GM19238 (cell line): Measurements from ENCODE around the gene GLS.
A peak's percentile ranks its signal among the peaks of the same experiment; 100 is the strongest.

Source experiments
- DNase-seq: peaks from one replicate; pipeline ENCODE4 v3.0.0; 2011; ENCODE audit warnings: low spot score; ENCODE audit not compliant: insufficient read length

GLS gene

DNA sequence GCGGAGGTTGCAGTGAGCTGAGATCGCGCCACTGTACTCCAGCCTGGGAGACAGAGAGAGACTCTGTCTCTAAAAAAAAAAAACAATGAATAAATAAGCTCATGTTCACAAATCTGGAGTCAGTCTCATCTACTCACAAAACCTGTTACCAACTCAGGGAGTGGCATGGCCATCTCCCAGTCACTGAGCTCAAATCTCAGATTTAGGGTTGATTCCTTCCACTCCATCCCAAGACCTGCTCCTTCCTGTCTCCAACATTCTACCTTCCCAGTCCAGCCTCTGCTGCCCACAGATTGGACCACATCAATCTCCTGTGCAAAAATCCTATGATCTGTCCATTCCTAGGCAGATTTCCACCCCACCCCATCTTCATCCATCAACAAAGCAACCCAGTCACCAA, 131.7 kb downstream of the GLS start:
- no peak for DNase-seq

DNA sequence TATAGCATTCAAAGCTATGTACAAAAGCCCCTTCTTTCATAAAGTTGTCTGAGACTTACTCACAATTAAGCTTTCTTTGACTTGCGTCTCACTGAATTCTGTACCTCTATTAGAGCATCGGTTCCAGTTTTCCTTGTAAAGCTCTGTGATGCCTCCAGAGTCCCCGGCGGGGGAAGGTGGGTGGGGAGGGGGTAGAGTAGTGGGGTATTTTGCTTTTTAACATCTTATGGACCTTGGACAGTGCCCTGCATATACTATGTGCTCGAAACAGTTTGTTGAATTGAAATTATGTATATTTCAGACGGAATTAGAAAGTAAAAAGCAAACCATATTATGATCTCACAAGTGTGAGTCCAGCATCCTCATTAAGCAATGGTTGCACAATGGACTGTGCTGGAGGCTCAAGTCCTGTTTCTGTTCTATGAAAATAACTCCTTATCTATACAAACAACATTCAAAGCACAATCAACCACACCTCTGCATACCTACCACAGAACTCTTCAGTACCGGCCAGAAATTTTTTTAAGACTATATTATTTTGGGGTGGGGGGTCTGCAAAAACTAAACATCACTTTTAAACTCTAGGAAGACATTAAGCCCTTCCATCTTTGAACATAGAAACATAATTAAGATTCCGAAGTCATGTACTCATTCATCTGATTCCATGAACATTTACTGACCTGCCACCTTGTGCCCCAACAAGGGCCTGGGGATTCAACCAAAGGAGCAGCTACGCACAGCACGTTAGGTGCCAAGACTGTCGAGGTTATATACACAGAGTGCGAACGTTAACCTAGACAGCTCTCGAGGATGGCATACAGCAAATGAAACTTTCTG, 132.4 kb downstream of the GLS start:
- DNase-seq = no peak

DNA sequence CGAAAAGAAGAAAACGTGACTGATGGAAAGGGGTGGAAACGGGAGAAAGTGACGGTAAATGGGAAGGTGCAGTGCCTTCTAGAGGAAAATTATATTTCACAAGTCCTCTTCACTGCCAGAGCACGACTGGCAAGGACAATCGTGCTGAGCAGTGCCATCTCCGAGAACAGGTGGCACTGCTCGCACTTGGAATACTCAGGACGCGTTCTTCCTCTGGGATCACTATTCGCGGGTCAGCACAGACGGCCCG, 133.0 kb downstream of the GLS start:
- DNase-seq = no peak

DNA sequence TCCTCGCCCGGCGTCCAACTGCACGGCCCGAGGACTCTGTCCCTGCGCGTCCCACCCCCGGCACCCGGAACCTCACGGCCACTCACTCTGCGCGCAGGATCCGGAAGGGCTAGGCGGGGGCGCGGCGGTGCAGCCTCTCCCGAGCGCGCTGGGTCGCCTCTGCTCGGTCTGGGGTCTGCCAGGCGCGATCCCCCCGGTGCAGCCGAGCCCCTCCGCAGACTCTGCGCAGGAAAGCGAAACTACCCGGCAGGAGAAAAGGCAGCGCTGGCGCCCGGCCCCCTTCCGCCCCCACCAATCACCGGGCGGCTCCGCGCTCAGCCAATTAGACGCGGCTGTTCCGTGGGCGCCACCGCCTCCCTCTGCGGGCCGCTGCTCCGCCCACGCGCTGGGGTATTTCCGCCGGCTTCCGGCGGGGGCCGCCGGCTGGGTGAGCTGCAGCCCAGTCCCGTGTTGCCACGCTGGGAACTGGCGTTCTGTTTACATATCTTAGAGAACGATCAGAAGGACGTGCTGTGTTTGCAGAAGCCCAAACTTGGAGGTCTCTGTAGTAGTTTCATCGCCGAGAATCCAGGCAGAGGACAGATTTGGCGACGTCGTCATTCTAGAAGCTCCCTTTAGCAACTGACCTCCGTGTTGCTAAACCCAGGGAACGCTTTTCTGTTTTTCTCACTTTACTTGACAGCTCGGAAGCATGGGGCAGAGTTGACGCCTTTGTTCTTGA, 133.5 kb downstream of the GLS start, which contains the start of gene STAT1:
STAT1 (minus strand) TSS at position 240 of the 721 bp plus-strand sequence. CDS start 4,168 bp downstream, outside the sequence.
- peak; percentile 84 for DNase-seq

DNA sequence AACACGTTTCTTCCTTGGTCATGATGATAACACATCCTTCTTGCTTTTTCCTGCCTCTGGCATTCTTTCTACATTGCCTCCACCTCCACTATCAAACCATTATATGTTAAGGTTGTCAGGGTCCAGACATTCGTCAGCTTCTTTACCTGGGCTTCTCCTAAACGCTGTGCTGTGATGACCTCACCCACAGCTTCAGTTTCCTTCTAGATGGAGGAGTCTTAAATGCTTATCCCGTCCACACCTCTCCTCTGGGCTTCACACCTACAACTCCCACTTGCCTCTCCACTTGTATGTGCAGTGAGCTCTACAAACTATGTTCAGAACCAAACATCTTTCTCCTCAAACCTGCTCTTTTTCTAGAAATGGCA, 134.0 kb downstream of the GLS start:
- DNase-seq = no peak
